Heart left ventricle (tissue), 13 donors: ENCODE measurements around the gene KIAA0825.

Experiments
- POLR2A ChIP-seq, 2 donors: fragments of 450-650 bp; IDR thresholded peaks; one replicate each; pipeline ENCODE4 v1.6.1; 2017; ENCODE audit warnings: antibody characterized with exemption in 2 of 2, mild to moderate bottlenecking in 2 of 2, moderate library complexity in 2 of 2
- TF ChIP-seq, protein P1 (sequence below), 12 donors: fragments of 200-600 bp; sonication (generic) in 4 of 12; IDR thresholded peaks; one replicate each; pipeline versions ENCODE4 v1.5.0 to v1.8.0; 2018 to 2022; ENCODE audit warnings: antibody characterized with exemption in 12 of 12, mild to moderate bottlenecking in 5 of 12
- donor health status: ischemic (EF 13 %, LVEDD 7.1; RV severe dilation, severe dysfunction).
- donor health status: DM: no; HTN: yes; CAD: no.
- donor health status: DM: no; HTN: no; CAD: no.
- donor health status: ischemic (EF 25% LVEDD 6.9; RV normal size, moderate dysfunction).
- donor health status: ischemic (EF 25% LVEDD 5.7; RV mildly dilated, moderate dysfunction).
- donor health status: ischemic (EF 35%, LVEDD 5.7; RV mildly dilated, moderate dysfunction).
- donor health status: nonischemic (EF 11% LVEDD 7.7; RV severe dilation, severe dysfunction).
- donor health status: DM: yes; HTN: yes; CAD: no.
- donor health status: PGD.
- donor health status: ischemic (EF 29% LVEDD 5.4; RV normal size, mild dysfunction).
- donor health status: nonischemic (EF 23%, LVEDD 6.1; RV moderate dilation, normal function).

DNA sequence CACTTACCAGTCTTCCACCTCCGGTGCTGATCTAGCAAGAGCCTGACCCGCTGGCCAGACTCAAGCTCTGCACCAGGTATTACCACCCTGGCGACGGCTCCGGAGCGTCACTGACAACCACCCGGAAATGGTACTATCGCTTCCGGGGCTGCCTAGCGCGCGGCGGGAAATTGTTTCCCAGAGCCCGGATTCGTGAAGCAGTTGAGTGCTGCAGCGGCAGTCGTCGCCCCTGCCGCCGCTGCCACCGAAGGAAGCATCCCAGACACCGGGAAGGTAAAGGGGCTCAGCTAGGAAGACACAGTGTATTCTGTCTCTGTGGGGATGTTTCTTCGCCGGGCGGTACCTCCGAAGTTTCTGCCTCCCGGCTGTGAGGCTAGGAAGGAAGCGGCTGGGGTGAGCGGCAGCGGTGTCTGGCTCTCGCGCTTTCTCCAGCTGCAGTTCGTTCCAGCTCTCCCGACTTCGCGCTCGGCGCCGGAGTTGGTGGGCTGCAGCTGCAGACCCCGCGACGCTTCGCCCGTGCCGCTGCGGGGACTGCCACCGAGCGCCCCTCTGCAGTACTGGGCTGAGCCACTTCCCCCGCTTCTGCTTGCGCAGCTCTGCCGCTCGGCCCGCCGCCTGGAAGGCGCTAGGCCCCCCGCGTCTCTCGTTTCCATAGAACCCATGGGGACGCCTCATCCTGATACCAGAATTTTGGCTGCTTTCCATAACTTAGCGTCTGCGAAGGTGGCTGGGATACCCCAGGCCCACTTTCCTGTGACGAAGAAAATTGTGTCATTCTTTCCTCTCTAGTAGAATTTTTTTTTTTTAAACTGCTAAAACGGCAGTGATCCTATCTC, at the start of gene KIAA0825, which contains the start of gene SLF1:
- peak in 1 of 2 donors; percentile 23 for TF ChIP-seq POLR2A (IDR thresholded peaks at IDR 0.05)
- TF ChIP-seq, protein P1, sequence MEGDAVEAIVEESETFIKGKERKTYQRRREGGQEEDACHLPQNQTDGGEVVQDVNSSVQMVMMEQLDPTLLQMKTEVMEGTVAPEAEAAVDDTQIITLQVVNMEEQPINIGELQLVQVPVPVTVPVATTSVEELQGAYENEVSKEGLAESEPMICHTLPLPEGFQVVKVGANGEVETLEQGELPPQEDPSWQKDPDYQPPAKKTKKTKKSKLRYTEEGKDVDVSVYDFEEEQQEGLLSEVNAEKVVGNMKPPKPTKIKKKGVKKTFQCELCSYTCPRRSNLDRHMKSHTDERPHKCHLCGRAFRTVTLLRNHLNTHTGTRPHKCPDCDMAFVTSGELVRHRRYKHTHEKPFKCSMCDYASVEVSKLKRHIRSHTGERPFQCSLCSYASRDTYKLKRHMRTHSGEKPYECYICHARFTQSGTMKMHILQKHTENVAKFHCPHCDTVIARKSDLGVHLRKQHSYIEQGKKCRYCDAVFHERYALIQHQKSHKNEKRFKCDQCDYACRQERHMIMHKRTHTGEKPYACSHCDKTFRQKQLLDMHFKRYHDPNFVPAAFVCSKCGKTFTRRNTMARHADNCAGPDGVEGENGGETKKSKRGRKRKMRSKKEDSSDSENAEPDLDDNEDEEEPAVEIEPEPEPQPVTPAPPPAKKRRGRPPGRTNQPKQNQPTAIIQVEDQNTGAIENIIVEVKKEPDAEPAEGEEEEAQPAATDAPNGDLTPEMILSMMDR (IDR thresholded peaks at IDR 0.05), result no peak
